Panc1 (cell line): ENCODE data around the gene ECHDC3. TPM values are rescaled to one million over a fixed set of nuclear protein-coding genes. Genes with fewer than 3 reads are reported as not detected.

ENCODE experiments used
- ATAC-seq: fragments of 200-7000 bp; cut with Tn5 transposase; 2 replicates; pipeline ENCODE4 v1.9.1; 2020; ENCODE audit warnings: mild to moderate bottlenecking, moderate library complexity
- BruUV-seq: library from RNA; stranded (reverse); fragments of 400-500 nt; replicated peaks from 2 replicates; lab custom pipeline; 2021; lab: Mats Ljungman, UMichigan
- CTCF ChIA-PET: fragments of 300-600 bp; sonication (Branson Sonifier 250); formaldehyde crosslinking; loops from one replicate; lab custom pipeline; 2022; ENCODE audit warnings: antibody characterized with exemption; lab: Charles Lee
- POLR2A ChIA-PET: fragments of 300-600 bp; sonication (Branson Sonifier 250); formaldehyde crosslinking; loops from one replicate; lab custom pipeline; 2022; ENCODE audit warnings: antibody characterized with exemption; lab: Charles Lee
- DNase-seq: peaks from one replicate; pipeline ENCODE4 v3.0.0-alpha.2; 2010; ENCODE audit warnings: low read depth, low spot score
- H3K27ac ChIP-seq: 2 replicates; pipeline ENCODE4 v1.5.1; 2011; ENCODE audit warnings: mild to moderate bottlenecking, low read length, inconsistent platforms
- H3K27me3 ChIP-seq: fragments of 200-500 bp; sonication (Bioruptor generic); 2 replicates; pipeline ENCODE4 v1.6.0; 2014; ENCODE audit warnings: low read length, inconsistent platforms; ENCODE audit not compliant: control insufficient read depth, insufficient read depth
- H3K36me3 ChIP-seq: fragments of 200-500 bp; sonication (Bioruptor generic); 2 replicates; pipeline ENCODE4 v1.5.1; 2014; ENCODE audit warnings: inconsistent platforms, mild to moderate bottlenecking, low read length, moderate library complexity; ENCODE audit not compliant: control insufficient read depth, insufficient read depth
- H3K4me1 ChIP-seq: 2 replicates; pipeline ENCODE4 v1.5.1; 2011; ENCODE audit warnings: inconsistent platforms, mild to moderate bottlenecking, low read length, moderate library complexity; ENCODE audit not compliant: control insufficient read depth, insufficient read depth
- H3K4me3 ChIP-seq, 2 experiments: 2 replicates each; pipeline ENCODE4 v1.5.1; 2011 to 2012; ENCODE audit warnings: low read depth in 2 of 2, low read length in 2 of 2, mild to moderate bottlenecking in 2 of 2, inconsistent platforms in 1 of 2, moderate library complexity in 1 of 2
- H3K9me3 ChIP-seq: fragments of 200-500 bp; sonication (Bioruptor generic); 2 replicates; pipeline ENCODE4 v1.5.1; 2014; ENCODE audit warnings: low read depth, mild to moderate bottlenecking, inconsistent platforms, low read length, moderate library complexity; ENCODE audit not compliant: control insufficient read depth, insufficient read depth
- POLR2AphosphoS5 ChIP-seq: IDR thresholded peaks from 2 replicates; pipeline ENCODE4 v1.6.1; 2012; ENCODE audit warnings: mild to moderate bottlenecking, low read depth, low read length, moderate library complexity
- SIN3A ChIP-seq: IDR thresholded peaks from 2 replicates; pipeline ENCODE4 v1.6.1; 2012; ENCODE audit warnings: low read depth, mild to moderate bottlenecking, low read length, moderate library complexity, borderline replicate concordance; ENCODE audit not compliant: insufficient read depth
- TCF7L2 ChIP-seq: IDR thresholded peaks from 2 replicates; pipeline ENCODE4 v1.6.1; 2011; ENCODE audit warnings: mild to moderate bottlenecking, low read depth, low read length, inconsistent platforms
- in situ Hi-C: cut with HindIII; loops from 2 replicates; pipeline ENCODE4 v1.10.0; 2016; ENCODE audit warnings: low sequenced_read_pairs, low pct_unique_long_range_greater_than_20kb
- intact Hi-C: fragments of 100-400 bp; cut with micrococcal nuclease; formaldehyde crosslinking; loops from one replicate; pipeline ENCODE4 v1.10.0; 2022; ENCODE audit not compliant: unreplicated experiment
- total RNA-seq: library from RNA; stranded (reverse); gene quantifications from one replicate; pipeline ENCODE4 v1.2.1, GENCODE V29; 2021; ENCODE audit not compliant: unreplicated experiment
- TF ChIP-seq, protein P1 (sequence below), 2 experiments: IDR thresholded peaks; 2 replicates each; pipeline ENCODE4 v1.6.1; 2011 to 2012; ENCODE audit warnings: low read depth in 2 of 2, control low read depth in 1 of 2, low read length in 1 of 2, mild to moderate bottlenecking in 1 of 2, moderate library complexity in 1 of 2; ENCODE audit not compliant: insufficient read depth in 1 of 2
- TF ChIP-seq, protein P2 (sequence below): fragments of 450-650 bp; IDR thresholded peaks from 2 replicates; pipeline ENCODE4 v1.5.1; 2017; ENCODE audit warnings: mild to moderate bottlenecking

ECHDC3 gene
- total RNA-seq, 1 experiment from 2014 or later: 5.8 TPM

DNA sequence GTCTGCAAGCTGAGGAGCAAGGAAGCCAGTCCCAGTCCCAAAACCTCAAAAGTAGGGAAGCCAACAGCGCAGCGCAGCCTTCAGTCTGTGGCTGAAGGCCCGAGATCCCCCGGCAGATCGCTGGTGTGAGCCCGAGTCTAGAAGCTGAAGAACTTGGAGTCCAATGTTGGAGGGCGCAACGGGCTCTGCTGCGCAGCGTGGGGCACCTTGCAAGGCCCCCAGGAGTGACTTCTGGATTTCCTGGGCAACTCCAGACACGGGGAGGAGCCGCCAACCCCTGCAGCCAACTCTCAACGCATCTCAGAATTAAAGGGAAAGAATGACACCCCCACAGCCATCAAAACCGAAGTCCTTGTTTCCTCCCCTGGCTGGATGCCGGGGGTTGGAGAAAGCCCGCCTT lies 62.2 kb downstream of the ECHDC3 start:
- Histone ChIP-seq H3K9me3 (no peaks in the 10 kb centered on the region), H3K36me3 (no peaks in the 10 kb centered on the region), H3K4me3 (no peak overlapping the region), H3K27ac (no peak overlapping the region), H3K4me1 (no peaks in the 10 kb centered on the region), H3K27me3 (peaks cover 2% of the 10 kb centered on the region; the same call in 1 of the 2 replicates)
- no TSS peak for BruUV-seq
- TF ChIP-seq POLR2AphosphoS5 (no peak), TCF7L2 (no peak), SIN3A (no peak)
- TF ChIP-seq, protein P1, sequence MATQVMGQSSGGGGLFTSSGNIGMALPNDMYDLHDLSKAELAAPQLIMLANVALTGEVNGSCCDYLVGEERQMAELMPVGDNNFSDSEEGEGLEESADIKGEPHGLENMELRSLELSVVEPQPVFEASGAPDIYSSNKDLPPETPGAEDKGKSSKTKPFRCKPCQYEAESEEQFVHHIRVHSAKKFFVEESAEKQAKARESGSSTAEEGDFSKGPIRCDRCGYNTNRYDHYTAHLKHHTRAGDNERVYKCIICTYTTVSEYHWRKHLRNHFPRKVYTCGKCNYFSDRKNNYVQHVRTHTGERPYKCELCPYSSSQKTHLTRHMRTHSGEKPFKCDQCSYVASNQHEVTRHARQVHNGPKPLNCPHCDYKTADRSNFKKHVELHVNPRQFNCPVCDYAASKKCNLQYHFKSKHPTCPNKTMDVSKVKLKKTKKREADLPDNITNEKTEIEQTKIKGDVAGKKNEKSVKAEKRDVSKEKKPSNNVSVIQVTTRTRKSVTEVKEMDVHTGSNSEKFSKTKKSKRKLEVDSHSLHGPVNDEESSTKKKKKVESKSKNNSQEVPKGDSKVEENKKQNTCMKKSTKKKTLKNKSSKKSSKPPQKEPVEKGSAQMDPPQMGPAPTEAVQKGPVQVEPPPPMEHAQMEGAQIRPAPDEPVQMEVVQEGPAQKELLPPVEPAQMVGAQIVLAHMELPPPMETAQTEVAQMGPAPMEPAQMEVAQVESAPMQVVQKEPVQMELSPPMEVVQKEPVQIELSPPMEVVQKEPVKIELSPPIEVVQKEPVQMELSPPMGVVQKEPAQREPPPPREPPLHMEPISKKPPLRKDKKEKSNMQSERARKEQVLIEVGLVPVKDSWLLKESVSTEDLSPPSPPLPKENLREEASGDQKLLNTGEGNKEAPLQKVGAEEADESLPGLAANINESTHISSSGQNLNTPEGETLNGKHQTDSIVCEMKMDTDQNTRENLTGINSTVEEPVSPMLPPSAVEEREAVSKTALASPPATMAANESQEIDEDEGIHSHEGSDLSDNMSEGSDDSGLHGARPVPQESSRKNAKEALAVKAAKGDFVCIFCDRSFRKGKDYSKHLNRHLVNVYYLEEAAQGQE (IDR thresholded peaks at IDR 0.05; ENCODE audit: insufficient read depth in 1 of 2, low read depth in 2 of 2, low read length in 1 of 2): no peak
- TF ChIP-seq, protein P2, sequence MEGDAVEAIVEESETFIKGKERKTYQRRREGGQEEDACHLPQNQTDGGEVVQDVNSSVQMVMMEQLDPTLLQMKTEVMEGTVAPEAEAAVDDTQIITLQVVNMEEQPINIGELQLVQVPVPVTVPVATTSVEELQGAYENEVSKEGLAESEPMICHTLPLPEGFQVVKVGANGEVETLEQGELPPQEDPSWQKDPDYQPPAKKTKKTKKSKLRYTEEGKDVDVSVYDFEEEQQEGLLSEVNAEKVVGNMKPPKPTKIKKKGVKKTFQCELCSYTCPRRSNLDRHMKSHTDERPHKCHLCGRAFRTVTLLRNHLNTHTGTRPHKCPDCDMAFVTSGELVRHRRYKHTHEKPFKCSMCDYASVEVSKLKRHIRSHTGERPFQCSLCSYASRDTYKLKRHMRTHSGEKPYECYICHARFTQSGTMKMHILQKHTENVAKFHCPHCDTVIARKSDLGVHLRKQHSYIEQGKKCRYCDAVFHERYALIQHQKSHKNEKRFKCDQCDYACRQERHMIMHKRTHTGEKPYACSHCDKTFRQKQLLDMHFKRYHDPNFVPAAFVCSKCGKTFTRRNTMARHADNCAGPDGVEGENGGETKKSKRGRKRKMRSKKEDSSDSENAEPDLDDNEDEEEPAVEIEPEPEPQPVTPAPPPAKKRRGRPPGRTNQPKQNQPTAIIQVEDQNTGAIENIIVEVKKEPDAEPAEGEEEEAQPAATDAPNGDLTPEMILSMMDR: no peak
- intact Hi-C loops (no loop called here), in situ Hi-C loops (no loop called here)
- no peak for ATAC-seq
- ChIA-PET CTCF (no interaction called here), POLR2A (no interaction called here)
- DNase-seq: no peak

DNA sequence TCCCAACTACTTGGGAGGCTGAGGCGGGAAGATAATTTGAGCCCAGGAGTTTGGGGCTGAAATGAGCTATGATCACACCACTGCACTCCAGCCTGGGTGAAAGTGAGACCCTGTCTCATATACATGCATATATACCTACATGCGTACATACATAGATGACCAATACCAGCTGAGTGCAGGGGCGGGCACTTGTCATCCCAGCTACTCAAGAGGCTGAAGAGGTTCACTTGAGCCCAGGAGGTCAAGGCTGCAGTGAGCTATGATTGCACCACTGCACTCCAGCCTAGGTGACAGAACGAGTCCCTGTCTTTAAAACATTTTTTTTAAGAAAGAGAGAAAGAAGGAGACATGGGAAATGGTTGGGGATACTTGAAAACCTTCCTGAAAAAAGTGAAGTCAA lies 63.6 kb downstream of the ECHDC3 start:
- Histone ChIP-seq H3K9me3 (no peaks in the 10 kb centered on the region), H3K36me3 (no peaks in the 10 kb centered on the region), H3K27me3 (peaks cover 2% of the 10 kb centered on the region; the same call in 1 of the 2 replicates), H3K27ac (no peak overlapping the region), H3K4me1 (no peaks in the 10 kb centered on the region), H3K4me3 (no peak overlapping the region)
- in situ Hi-C loops (no loop called here), intact Hi-C loops (no loop called here)
- ATAC-seq (no peak), DNase-seq (no peak)
- CTCF ChIA-PET: no interaction called here
- POLR2A ChIA-PET: no interaction called here
- TF ChIP-seq POLR2AphosphoS5: no peak
- TF ChIP-seq, protein P1 (IDR thresholded peaks at IDR 0.05; ENCODE audit: insufficient read depth in 1 of 2, low read depth in 2 of 2, low read length in 1 of 2): no peak
- no TSS peak for BruUV-seq
